ENCODE data around the gene RFX3.
A peak's percentile ranks its signal among the peaks of the same experiment; 100 is the strongest.

The RFX3 gene

DNA sequence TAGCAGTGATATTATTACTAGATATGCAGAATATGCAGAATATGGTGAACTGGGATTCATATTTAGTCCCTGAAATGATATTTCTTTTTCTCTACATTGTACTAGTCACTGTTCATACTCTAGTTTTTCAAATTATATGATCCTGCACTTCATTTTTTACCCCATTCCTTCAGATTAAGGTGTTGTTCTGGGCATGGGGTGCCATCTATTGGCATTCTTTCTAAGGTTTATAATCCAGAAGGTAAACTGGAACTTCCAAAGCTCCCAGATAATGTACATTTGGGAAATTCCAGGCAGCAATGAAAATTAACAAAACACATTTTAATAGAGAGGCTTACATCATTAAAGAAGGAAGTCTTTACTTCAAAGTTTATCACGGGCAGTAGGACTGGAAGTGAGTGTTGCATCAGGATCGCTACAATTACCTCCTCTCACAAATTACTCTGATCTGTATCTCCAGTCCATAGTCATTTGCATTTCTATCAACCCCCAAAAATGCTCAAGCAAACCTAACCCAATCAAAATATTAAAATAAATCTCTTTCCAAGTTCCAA, 12.5 kb downstream of the RFX3 start:
- no peak for DNase-seq (ENCODE audit: low spot score)

DNA sequence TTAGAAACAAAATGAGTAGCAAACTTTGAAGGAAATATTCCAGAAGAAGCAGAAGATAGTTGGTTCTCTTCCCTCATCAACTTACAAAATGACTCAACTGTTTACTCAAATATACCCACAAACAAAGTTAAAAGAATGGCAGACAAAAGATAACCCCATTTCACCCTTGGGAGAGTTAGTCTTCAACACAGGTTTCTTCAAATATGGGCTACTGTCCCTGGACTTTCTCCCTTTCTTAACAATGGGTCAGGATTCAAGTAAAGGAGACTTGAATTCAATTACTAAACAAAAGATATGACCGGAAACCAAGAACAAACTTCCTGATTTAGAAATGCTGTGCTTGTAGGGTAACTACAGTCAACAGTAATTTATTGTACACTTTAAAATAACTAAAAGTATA, 14.2 kb downstream of the RFX3 start:
- no peak for DNase-seq (ENCODE audit: low spot score)

DNA sequence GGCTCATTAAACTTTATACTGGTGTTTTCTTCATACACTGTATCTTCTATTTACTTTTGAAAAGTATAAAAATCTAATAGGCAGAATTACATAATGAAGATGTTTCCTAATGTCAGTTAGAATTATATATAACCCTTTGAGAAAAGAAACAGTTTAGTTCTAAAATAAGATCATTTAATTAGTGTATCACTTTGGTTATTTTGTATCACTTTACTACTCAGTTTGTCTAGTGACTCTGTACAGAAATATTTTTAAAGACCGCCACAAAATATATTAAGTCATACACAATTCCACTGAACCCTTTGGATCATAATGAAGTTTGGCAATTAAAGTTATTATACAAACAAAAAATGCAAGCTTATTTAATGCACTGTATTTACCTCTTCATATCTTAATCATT, 15.0 kb downstream of the RFX3 start:
- no peak for DNase-seq (ENCODE audit: low spot score)

GRCh38 chr9:3509926-3510325, 15.9 kb downstream of the RFX3 start:
- no peak for DNase-seq (ENCODE audit: low spot score)

DNA sequence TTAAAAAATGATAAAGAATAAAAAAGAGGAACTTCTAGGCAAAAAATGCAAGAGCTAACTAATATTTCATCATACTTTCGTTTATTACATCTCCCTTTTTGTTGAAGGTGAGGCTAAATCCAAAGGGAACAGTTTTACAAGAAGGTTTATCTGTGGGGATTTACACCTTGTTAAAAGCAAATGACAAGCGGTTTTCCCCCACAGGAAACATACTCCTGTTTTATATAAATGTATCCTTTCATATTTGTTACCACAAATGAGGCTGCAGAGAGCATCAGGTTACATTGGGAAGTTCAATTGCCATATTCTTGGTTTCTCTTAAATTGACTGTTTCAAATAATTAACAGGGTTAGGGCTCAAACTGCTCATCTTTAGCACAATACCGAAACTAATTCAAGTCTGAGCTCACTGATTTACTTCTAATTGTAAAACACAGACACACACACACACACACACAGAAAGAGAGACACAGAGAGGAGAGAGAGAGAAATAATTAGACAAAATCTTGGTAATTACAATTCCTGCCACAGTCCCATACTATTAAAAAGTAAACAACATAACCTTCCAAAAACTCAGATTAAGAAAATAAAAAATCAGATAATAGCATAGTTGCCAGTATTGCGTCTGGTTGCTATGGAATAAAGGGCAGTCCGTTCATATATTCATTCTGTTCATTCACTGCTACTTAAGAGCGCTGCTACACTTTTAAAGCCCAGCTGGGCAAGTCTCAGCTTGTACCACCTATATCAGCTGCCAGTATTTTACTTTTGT, 17.1 kb downstream of the RFX3 start:
- peak; percentile 22 for DNase-seq (ENCODE audit: low spot score)

- no peak for DNase-seq (ENCODE audit: low spot score)
Measured at GRCh38 chr9:3508078-3508431, 17.7 kb downstream of the RFX3 start.

DNA sequence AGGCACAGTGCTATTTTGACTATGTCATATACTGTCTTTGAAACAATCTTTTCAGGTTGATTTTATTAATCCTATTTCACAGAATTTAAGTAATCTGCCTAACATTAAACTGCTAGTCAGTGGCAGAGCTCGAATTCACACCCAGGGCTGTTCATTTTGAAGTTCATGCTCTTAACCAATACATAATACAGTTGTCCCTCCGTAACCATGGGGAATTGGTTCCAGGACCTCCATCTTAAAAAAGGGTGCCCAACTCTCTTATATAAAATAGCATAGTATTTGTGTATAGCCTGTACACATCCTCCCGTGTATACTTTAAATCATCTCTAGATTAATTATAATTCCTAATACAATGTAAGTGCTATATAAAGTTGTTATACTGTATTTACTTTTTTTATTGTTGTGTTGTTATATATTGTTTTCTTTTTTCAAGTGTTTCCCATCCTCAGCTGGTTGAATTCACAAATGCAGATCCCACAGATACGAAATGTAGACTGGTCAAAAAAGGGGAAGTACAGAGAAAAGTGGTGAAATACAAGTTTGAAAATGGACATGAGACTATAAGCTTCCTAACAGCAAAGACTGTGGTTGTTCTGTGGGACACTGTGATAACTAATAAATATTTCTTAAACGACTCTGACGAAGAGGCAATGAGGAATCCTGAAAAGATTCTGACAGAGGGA, 18.3 kb downstream of the RFX3 start:
- DNase-seq (ENCODE audit: low spot score), result peak; percentile 19

GRCh38 chr9:3506164-3506563, 19.6 kb downstream of the RFX3 start:
- DNase-seq (ENCODE audit: low spot score), result no peak

- DNase-seq (ENCODE audit: low spot score), result no peak
Measured at GRCh38 chr9:3502560-3503398, 23.0 kb downstream of the RFX3 start.

DNA sequence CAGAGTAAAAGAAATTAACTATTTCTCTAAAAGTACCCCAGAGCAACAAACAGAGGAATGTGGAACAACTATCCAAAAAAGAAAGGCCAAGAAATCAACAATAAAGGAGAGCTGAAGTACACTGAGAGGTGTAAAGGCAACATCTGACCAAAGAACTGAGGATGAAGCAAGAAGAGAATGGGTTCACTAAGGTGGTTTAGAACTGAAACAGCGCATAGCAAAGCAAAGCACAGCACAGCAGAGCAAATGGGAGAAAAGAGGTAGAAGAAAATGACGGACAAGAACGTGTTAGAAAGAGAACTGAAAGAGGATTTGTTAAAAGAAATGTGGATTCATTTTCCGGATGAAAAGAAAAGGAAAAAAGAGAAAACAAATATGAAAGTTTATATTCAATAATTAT, 25.8 kb downstream of the RFX3 start:
- no peak for DNase-seq (ENCODE audit: low spot score)

DNA sequence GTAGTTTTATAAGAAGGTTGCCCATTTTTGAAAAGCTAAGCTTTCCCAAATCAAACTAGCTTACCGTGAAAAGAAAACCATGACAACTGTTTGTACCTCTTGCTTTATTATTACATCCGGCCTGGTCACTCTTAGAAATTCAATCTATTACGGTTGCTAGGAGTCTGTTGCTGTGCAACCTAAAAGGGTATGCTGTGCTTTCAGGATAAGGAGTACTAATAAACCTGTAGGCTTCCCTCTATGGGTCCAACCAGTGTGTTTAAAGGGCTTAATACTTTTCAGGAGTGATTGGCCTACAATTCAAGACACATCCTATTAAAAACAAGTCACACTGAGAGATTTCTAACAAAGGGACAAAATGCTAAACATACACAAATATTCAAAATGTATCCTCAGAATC, 27.1 kb downstream of the RFX3 start:
- peak; percentile 17 for DNase-seq (ENCODE audit: low spot score)

GRCh38 chr9:3497857-3498256, 27.9 kb downstream of the RFX3 start:
- DNase-seq (ENCODE audit: low spot score), result no peak

- no peak for DNase-seq (ENCODE audit: low spot score)
Measured at GRCh38 chr9:3497401-3497800, 28.4 kb downstream of the RFX3 start.

DNA sequence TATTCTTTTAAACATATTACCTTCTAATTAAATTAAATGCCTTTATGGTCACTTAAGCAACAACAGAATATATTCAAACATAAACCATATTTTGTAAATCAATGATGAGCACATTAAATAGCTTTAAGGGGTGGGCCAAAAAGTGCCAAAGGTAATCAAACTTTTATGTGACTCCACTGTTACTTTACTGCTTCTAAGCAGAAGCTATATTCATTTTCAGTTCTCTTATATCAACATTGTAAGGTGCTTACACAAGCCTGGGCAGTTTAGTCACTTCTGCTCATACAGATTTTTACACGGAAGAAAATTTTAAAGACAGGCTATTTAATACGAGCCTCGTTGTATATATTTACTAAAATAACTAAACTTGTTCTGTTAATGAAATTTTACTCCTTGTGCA, 29.9 kb downstream of the RFX3 start:
- DNase-seq (ENCODE audit: low spot score), result no peak

- no peak for DNase-seq (ENCODE audit: low spot score)
Measured at GRCh38 chr9:3492214-3492613, 33.6 kb downstream of the RFX3 start.

DNA sequence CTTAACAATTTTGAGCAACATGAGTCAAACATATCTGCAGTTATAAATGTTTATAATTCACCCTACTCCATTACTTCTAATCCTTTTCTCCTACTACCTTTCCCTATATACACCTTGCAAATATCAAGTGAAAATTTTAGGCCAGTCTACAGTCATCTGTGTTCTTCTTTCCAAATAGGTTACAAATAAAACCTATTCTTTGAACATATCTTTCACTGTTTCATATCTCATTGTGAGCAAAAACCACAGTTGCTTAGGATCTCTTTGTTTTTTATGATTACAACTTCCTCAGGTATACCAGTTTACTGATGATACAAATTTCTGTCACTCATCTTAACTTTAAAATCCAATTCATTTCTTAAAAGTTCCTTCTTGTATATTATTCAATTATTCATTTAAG, 34.4 kb downstream of the RFX3 start:
- DNase-seq (ENCODE audit: low spot score), result no peak

DNA sequence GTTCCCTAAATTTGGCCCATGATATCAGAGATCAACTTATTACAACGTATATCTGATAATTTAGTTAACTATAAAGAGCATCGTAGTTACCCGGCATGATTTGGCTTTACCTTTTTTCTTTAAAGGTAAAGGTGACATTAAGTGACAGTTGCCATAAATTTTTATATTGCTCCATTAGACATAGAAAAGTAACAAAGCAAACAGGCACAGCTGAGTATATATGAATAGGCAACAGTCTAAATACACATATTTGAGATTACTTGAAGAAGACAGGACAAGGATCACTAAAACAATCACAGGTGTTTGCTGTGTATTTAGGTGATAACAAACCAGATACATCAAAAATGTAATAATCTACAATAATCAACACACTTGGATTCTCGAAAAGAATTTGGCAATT, 34.8 kb downstream of the RFX3 start:
- DNase-seq (ENCODE audit: low spot score), result no peak

DNA sequence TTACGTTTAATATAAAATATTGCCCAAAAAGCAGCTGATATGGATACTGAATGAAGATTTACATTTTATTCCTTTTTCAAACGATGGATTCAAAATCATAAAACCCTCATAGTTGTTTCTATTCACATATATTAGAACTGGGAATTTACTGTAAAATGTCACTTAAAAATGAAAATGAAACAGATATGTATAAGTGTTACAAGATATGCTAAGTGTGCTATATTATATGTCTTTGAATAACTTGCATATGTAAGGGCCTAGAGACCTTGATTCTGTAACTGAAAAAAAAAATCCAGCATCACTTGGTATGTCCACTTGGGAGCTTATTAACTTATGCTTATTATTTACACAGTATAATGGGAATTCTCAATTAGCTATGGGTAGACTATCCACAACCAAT, 43.2 kb downstream of the RFX3 start:
- DNase-seq (ENCODE audit: low spot score), result no peak

DNA sequence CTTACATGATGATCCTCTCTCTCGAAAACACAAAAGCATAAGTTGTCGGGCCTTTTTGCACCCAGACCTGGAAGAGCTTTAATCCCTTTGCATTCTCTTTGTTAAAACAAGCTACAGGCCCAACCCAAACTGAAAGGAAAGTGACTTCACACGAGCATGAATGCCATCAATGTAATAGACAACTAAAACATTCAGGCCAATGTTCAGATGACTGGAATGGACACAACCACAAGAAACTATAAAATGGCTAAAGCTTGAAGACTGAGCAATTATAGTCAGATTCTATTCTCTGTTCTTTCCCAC, 45.5 kb downstream of the RFX3 start:
- no peak for DNase-seq (ENCODE audit: low spot score)

DNA sequence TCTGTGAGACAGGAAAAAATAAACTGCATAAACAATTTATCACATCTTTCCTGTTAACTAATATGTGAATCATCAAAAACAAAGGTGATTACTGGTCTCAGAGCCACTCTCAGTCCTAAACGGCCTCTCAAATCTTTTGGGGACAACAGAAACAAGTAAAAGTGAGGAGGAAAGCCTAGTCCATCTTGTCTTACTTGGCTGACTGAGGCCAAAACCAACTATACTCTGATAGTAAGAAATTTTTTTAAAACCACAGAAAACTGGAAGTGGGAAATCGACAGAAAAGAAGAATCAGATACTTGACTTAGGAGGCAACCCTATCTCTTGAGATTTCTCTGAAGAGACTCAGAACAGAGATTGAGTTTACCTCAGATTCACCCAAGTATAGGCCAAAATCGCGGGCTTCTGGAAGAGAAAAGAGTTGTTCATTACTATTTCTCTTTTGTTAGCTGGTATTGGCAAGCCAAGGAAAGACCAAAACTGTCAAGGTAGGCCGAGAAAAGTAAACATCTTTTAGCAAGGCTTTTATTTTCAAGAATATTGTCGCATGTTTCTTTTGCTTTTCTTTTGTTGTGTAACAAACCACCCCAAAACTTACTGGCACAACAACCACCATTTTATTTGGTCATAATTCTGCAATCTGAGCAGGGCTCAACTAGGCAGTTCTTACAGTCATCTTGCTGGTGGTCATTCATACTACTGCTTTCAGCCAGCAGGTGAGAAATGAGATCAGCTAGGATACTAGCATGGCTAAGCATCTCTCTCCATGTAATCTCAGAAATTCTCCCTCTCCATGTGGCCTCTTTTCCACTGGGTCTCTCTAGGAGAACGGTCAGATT, 46.1 kb downstream of the RFX3 start:
- DNase-seq (ENCODE audit: low spot score), result no peak

- no peak for DNase-seq (ENCODE audit: low spot score)
Measured at GRCh38 chr9:3478549-3478953, 47.2 kb downstream of the RFX3 start.

DNA sequence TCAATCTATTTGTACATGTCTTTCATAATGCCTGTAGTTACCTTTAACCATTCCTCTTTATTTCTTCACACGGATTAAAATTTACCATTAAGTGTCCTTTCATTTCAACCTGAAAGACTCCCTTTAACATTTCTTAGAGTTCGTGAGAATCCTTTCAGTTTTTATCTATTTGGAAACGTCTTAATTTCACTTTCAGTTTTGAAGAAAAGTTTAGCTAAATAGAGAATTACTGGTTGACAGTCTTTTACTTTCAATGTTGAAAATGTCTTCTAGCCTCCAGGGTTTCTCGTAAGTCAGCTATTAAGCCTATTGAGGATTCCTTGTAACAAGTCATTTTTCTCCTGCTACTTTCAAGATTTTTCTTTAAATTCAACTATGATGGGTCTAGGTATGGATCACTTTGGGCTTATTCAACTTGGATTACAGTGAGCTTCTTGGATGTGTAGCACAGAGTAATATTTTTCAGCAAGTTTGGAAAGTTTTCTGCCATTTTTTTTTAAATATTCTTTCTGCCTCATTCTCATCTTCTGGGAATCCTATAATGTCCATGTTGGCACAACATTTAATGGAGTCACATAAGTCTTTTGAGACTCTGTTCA, 48.5 kb downstream of the RFX3 start:
- no peak for DNase-seq (ENCODE audit: low spot score)

All from Ammon's horn (tissue), 1 donor.